ENCODE data around the gene CDC42.

Gene CDC42

GRCh38 chr1:22132517-22133235 lies 80.2 kb downstream of the CDC42 start:
- no peak for FAIRE-seq

GRCh38 chr1:22133247-22133930 lies 80.9 kb downstream of the CDC42 start:
- no peak for FAIRE-seq

GRCh38 chr1:22133931-22134324 lies 81.4 kb downstream of the CDC42 start:
- FAIRE-seq = no peak

GRCh38 chr1:22137004-22137720 lies 84.7 kb downstream of the CDC42 start:
- no peak for FAIRE-seq

GRCh38 chr1:22139066-22139594 lies 86.6 kb downstream of the CDC42 start:
- FAIRE-seq = no peak

- no peak for FAIRE-seq
These were observed 87.3 kb downstream of the CDC42 start for GRCh38 chr1:22139817-22140216.

Data from A204.1 (cell line).